ENCODE data around the gene PIK3R5.
"Not testable (repeated sequence)": the region's sequence is repeated elsewhere in the genome, so short reads cannot be mapped to it uniquely, and the experiment has no call there.

The PIK3R5 gene

DNA sequence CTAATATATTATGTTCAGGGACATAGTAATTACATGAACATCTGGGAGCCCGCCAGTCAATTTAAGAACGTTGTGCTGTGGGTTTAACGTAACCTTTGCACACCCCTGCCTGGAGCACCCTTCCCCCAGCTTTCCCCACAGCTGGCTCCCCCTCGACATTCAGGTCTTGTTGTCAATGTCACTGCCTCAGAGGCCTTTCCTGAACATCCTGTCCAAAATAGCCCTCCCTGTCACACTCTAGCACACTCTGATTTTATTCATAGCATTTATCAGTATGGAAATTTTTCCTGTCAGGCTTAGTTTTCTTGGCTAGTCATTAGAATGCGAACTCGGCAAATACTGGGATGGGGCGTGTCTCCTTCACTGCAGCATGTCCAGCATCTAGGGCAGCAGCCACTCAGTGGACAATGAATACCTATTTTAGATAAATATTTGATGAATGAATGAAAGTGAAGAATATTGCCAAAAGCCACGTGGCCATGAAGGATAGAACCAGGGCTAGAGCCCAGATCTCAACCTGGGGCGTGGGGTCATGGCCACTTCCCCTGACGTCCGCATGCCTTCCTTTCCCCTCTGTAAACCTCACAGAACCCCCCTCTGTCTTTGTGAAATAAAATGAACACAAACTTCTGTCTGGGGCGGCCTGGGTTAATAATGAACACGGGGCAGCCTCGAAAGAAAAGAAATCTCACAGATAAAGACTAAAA is 108.5 kb downstream of the PIK3R5 start:
- TF ChIP-seq, protein P1, sequence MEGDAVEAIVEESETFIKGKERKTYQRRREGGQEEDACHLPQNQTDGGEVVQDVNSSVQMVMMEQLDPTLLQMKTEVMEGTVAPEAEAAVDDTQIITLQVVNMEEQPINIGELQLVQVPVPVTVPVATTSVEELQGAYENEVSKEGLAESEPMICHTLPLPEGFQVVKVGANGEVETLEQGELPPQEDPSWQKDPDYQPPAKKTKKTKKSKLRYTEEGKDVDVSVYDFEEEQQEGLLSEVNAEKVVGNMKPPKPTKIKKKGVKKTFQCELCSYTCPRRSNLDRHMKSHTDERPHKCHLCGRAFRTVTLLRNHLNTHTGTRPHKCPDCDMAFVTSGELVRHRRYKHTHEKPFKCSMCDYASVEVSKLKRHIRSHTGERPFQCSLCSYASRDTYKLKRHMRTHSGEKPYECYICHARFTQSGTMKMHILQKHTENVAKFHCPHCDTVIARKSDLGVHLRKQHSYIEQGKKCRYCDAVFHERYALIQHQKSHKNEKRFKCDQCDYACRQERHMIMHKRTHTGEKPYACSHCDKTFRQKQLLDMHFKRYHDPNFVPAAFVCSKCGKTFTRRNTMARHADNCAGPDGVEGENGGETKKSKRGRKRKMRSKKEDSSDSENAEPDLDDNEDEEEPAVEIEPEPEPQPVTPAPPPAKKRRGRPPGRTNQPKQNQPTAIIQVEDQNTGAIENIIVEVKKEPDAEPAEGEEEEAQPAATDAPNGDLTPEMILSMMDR (conservative IDR thresholded peaks at IDR 0.05; ENCODE audit: low read depth): no peak
- CTCF ChIA-PET: no interaction called here
- POLR2A ChIA-PET (ENCODE audit: low non-redundant PET): no interaction called here

DNA sequence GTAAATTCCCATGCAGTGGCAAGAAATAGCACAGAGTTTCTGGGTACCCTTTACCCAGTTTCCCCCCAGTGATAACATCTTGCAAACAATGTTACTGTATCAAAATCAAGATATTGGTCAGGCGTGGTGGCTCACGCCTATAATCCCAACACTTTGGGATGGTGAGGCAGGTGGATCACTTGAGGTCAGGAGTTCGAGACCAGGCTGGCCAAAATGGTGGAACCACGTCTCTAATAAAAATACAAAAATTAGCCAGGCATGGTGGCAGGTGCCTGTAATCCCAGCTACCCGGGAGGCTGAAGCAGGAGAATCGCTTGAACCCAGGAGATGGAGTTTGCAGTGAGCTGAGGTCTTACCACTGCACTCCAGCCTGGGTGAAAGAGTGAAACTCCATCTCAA is 109.3 kb downstream of the PIK3R5 start:
- POLR2A ChIA-PET (ENCODE audit: low non-redundant PET); DNase-seq (ENCODE audit: low spot score); H3K27ac ChIP-seq: not testable (repeated sequence)
- CTCF ChIA-PET: interaction anchor here (0.7 kb wide), 1 partner anchor 580 kb away, joined by 3 read pairs; no protein-coding TSS in a partner anchor

More for the DNA sequence above, 108.5 kb downstream of the PIK3R5 start:
- H3K27ac ChIP-seq: no peak overlapping the region
- no peak for DNase-seq (ENCODE audit: low spot score)

DNA sequence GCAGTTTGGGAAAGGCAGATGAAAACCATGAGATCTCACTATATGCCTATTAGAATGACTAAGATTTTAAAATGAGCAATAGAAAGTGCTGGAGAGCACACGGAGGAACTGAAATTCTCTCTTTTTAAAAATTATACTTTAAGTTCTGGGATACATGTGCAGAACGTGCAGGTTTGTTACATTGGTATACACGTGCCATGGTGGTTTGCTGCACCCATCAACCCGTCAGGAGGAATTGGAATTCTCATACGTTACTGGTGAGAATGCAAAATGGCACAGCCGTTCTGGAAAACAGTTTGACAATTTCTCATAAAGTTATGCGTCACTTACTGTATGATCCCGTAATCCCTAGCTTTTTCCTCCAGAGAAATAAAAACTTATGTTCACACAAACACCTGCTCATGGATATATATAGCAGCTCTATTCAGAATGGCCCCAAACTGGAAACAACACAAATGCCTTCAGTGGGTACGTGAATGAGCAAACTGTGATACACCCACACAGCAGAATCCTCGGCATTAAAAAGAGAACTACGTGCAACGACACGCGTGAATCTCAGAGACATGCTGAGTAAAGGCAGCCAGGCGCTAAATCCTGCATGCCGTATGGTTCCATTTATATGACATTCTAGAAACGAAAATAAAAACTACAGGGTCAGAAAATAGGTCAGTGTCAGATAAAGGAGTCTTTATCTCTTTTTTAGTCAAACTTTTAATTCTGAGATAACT is 109.9 kb downstream of the PIK3R5 start:
- POLR2A ChIA-PET (ENCODE audit: low non-redundant PET): no interaction called here
- TF ChIP-seq, protein P1 (conservative IDR thresholded peaks at IDR 0.05; ENCODE audit: low read depth): no peak
- CTCF ChIA-PET: interaction anchor here (0.7 kb wide), 1 partner anchor 581 kb away, joined by 3 read pairs; no protein-coding TSS in a partner anchor
- no peak for DNase-seq (ENCODE audit: low spot score)
- no peak overlapping the region for H3K27ac ChIP-seq

DNA sequence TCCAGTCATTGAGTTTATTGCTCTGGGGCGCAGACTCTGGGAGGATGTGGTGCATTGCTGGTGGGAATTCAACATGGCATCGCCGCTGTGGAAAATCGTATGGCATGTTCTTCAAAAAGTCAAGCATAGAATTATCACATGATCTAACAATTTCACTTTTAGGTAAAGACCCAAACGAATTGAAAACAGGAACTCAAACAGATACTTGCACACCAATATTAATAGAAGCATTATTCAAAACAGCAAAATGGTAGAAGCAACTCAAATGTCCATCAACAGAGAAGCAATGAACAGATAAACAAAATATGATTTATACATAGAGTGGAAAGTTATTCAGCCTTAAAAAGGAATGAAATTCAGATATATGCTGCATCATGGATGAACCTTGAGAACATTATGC is 113.9 kb downstream of the PIK3R5 start:
- no peak for DNase-seq (ENCODE audit: low spot score)
- CTCF ChIA-PET: no interaction called here

DNA sequence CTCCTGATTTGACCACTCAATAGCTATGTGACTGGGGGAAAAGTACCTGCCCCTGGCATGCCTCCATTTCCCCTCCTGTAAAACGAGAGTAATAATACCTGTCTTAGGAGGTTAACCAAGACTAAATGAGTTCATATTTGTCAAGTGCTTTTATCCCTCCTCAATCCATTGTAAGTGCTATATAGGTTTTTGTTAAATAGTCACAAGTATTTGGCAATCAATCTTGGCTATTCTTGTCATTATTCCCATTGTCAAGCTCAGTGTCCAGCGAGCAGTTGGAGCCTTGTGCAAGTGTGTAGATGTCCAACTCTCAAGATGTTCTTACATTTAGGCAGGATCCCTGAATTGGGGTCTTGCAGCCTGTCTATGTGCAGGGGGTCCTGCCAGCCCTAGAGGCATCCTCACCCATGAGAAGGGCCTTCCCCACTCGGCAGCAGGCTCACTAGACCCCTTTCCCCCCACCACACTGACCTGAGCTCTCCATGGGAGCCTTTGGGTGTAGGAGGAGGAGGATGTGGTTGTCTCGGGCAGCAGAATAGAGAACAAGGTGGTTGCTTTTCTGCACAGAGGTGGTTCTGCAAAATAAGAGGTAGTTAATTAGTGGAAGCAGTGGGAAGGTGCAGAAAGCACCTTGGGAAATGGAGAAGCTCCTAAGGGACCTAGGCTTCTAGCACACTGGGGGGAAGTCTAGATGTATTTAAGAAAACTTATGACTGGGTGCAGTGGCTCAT is 116.0 kb downstream of the PIK3R5 start:
- TF ChIP-seq, protein P1 (conservative IDR thresholded peaks at IDR 0.05; ENCODE audit: low read depth): no peak
- no peak overlapping the region for H3K27ac ChIP-seq
- CTCF ChIA-PET: interaction anchor here (0.5 kb wide), 1 partner anchor 17 kb away, joined by 3 read pairs; no protein-coding TSS in a partner anchor
- POLR2A ChIA-PET (ENCODE audit: low non-redundant PET): no interaction called here
- DNase-seq (ENCODE audit: low spot score): no peak

More for the DNA sequence above, 113.9 kb downstream of the PIK3R5 start:
- POLR2A ChIA-PET (ENCODE audit: low non-redundant PET): no interaction called here
- TF ChIP-seq, protein P1 (conservative IDR thresholded peaks at IDR 0.05; ENCODE audit: low read depth): no peak
- H3K27ac ChIP-seq: no peak overlapping the region

DNA sequence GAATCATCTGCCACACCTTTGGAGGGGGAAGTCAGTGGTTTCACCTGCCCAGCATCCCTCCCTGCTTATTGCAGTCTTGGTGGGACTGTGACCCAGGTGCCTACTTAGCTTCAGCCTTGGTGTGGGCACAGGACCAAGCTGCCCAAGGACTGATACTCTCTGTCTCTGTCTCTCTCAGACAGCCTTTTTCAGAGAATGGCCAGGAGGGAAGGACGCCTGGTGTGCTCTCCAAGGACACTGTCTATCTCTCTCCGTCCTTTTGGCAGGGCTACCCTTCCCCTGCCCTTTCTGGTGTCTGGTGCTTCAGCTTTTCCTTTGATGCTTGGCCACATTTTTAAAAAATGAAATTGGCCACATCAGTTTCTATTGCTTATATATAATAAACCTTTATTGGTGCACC is 117.6 kb downstream of the PIK3R5 start:
- no peak overlapping the region for H3K27ac ChIP-seq
- no peak for DNase-seq (ENCODE audit: low spot score)
- TF ChIP-seq, protein P1 (conservative IDR thresholded peaks at IDR 0.05; ENCODE audit: low read depth): no peak
- ChIA-PET CTCF (no interaction called here), POLR2A (ENCODE audit: low non-redundant PET) (no interaction called here)
